A673 (cell line): Measurements from ENCODE around the gene HNF1B.

ENCODE experiments used
- CTCF ChIP-seq: fragments of 300-800, 200-600 bp; sonication (generic); conservative IDR thresholded peaks from 2 replicates; pipeline ENCODE4 v1.5.1; 2017; ENCODE audit warnings: low read depth, mild to moderate bottlenecking, antibody characterized with exemption, low read length, moderate library complexity, mixed read lengths
- EZH2 ChIP-seq: fragments of 200-600 bp; sonication (generic); IDR thresholded peaks from 2 replicates; pipeline ENCODE4 v1.6.1; 2017; ENCODE audit warnings: borderline replicate concordance, low read depth, mild to moderate bottlenecking, mixed read lengths, antibody characterized with exemption, low read length; ENCODE audit not compliant: poor library complexity, severe bottlenecking

GRCh38 chr17:37725021-37725595, 19.8 kb downstream of the HNF1B start:
- TF ChIP-seq CTCF (no peak), EZH2 (no peak)
